ENCODE data around the gene TIMP1.
"Not testable (repeated sequence)": the region's sequence is repeated elsewhere in the genome, so short reads cannot be mapped to it uniquely, and the experiment has no call there.

TIMP1 gene

DNA sequence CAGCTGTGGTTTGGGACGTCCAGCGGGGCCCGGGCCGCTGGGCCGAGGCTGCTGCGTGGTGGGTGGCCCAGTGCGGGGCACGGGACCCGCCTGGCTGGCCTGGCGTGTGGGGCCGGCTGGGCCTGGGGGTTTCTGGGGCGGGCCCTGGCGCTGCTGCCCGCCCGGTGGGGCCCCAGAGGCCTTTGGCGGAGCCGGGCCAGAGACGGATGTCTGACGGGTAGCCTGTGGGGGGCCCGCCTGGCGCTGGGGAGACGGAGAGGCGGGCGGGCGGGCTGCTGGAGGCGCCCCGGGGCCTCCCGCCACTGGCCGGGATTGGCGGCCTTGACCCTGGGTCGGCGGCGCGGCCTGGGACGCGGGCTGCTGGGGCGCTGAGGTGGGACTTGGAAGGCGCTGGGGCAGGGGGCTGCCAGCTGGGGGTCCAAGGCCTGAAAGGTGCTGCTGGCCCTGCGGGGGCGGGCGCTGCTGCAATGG is 8.1 kb upstream of the TIMP1 start:
- DNase-seq = no peak

DNA sequence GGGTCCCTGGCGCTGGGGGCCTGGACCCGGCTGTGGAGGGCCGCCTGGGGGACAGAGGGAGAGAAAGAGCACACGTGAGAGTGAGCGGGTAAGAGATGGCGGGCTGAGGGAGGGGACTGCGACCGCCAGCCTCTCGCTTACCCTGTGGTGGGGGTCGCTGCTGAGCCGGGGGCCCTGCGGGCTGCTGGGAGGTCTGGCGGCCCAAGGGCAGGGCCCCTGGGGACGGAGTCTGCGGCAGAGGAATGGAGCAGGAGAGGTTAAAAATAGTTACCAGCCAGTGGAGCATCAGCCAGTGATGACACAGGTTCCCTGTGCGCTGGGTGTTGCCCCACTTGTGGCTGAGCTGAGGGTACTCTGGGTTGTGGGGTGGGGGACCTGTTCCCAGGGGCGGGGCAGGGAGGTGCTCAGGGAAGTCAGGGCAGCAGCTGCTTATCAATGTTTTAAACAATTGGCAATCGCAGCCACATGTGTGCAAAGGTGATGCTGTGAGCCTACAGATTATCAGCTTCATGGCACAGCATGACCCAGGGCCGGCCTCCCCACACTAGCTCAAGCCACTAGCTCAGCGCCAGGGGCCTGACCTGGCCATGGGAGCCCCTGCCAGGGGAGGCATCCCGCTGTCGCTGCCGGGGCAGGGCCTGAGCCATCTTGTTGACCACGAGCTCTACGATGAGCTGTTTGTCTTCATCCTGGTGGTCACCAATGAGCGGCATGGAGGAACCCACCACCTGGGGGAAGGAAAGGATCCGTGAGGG is 7.5 kb upstream of the TIMP1 start:
- no peak for DNase-seq

DNA sequence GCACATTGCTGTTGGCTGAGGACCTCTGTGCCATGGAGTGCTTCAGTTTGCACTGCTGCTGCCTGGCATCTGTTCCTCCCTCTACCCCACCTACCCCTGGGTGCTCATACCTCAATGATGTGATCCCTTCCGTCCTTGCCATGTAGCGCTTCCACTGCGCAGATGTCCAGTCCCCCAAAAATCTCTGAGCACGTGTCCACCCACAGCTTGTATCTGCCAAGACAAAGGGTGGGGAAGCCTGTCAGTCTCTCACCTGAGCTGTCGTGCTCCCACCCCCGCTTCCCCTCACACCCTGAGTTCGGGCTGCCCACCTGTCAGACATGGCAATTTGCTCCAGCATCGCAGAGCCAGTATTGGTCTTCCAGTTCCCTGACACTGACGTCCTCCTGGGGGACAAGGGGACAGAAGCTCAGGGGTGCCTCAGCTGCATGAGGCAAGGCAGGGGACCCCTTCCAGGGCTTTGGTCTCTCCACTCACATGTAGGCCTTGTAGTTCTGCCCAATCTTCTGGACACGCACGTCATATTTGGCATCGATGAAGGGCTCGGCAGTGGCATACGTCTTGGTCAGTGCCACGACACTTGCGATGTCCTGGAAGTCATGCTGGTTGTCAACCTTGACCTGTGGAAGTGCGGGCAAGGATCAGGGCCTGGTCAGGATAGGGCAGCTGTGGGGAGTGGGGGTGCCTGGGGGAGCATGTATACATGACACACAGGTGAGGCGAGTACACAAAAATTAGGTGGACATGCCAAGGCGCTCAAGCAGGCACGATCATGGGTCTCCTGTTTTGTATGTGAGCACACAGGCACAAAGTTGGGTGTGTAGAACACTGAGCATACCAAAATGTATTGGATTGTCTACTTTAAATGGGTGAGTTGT is 6.0 kb upstream of the TIMP1 start:
- DNase-seq = no peak

DNA sequence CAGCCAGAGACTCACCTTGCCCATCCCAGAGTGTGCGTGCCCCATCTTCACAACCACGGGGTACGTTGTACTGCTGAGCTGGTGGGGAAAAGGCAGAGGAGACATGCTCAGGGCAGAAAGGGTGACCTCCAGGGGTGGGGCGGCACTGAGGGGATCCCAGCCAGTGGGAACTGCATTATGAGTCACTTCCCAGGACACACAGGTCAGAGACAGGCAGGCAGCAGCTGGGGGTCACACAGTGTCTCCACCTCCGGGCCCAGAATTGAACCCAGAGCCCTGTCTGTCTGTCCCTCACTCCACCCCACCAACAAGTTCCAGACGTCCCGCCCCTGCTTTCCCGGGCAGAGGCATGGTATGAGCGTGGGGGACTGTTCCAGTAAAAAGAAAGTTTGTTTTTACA is 4.8 kb upstream of the TIMP1 start:
- DNase-seq = no peak

DNA sequence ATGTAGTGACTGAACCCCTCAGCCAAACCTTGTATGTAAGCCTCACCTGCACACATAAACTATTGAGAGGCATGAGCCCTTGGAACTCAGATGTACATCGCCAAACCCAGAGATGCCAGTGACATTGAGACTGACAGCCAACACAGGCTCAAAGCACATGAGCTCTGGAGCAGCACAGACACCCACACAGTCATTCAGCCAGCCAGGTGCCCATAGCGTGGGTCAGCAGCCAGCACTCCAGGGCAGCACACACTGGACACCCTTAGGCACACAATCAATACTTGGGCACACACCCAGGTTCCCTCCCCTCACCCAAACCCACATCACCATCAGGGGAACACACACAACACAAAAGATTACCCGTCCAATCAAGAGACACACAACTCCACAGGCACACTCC is 4.3 kb upstream of the TIMP1 start:
- DNase-seq = no peak

DNA sequence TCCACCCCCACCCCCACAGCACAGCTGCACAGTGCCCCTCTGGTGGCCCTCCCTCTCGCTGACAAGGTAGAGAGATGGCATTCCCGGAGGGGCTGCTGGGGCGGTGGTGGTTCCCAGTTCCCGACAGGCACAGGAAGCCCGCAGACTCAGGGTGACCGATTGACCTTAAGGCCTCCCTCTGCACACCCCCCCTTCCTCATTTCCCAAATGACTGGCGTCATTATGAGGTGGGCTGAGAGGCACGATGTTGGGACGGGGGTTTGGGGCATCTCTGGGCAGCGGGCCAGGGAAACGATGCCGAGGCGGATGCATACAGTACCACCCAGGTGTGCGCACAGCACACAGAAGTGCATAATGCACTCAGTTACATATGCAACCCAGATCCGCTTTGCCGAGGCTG is 3.5 kb upstream of the TIMP1 start:
- DNase-seq = no peak

DNA sequence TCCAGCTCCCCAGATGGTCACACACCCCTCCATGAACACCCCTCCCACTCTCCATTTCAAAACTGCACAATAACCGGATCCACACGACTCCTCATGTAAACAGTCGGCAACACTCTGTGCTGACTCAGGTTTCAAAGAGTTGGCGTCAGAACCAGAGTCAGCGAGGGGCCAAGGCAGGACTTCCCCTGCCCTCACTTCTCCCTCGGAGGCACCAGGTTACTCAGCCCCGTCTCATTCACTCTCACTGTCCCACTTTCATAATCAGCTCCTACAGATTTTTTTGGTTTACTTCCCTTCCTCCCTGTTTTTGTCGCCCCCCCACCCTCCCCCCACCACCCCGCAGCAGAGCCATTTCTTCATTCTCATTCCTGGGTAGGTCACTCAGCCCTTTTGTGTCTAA is 2.7 kb upstream of the TIMP1 start:
- DNase-seq = no peak

DNA sequence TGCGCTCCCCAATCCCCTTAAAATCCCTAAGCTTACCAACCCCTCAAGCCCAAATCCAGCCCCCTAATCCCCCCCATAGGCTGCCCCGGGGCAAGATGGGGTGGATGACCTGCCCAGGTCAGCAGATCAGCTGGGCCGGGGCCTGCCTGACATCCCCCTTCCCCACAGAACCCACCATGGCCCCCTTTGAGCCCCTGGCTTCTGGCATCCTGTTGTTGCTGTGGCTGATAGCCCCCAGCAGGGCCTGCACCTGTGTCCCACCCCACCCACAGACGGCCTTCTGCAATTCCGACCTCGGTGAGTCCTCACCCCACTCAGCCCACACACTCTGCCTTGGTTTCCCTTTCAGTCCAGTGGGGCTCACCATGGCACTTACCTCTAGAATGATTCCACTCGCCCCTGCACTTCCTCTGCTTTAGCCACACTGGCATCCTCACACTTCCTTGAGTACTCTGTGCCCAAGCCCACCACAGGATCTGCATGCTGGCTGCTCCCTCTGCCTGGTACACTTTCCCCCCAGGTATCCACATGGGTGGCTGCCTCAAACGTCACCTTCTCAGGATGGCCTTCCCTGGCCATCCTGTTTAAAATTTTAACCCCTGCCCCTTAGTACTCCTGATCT is 1.1 kb downstream of the TIMP1 start:
- DNase-seq = no peak

DNA sequence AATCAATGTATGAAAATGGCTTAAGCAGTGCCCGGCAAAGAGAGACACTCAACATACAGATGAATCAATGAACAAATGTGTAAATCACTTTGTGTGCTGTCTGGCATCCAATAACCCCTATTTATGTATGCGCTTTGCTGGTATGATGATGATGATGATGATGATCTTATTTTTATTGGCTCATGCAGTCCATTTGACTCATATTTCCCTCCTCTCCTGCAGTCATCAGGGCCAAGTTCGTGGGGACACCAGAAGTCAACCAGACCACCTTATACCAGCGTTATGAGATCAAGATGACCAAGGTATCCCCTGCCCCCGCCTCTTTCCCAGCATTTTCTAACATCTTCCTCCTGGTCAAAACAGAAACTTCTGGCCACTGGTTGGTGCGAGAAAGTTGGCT is 2.5 kb downstream of the TIMP1 start:
- DNase-seq = no peak

DNA sequence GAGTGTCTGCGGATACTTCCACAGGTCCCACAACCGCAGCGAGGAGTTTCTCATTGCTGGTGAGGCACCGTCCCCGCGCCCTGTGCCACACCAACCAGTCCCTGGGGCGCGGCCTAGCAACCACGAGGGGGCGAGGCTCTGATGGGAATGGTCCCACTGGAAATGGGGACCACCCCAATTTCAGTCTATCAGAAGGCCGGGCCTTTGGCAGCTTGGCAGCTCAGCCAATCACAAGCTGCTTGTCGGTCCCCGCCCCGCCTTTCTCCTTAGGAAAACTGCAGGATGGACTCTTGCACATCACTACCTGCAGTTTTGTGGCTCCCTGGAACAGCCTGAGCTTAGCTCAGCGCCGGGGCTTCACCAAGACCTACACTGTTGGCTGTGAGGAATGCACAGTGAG is 3.0 kb downstream of the TIMP1 start:
- no peak for DNase-seq

DNA sequence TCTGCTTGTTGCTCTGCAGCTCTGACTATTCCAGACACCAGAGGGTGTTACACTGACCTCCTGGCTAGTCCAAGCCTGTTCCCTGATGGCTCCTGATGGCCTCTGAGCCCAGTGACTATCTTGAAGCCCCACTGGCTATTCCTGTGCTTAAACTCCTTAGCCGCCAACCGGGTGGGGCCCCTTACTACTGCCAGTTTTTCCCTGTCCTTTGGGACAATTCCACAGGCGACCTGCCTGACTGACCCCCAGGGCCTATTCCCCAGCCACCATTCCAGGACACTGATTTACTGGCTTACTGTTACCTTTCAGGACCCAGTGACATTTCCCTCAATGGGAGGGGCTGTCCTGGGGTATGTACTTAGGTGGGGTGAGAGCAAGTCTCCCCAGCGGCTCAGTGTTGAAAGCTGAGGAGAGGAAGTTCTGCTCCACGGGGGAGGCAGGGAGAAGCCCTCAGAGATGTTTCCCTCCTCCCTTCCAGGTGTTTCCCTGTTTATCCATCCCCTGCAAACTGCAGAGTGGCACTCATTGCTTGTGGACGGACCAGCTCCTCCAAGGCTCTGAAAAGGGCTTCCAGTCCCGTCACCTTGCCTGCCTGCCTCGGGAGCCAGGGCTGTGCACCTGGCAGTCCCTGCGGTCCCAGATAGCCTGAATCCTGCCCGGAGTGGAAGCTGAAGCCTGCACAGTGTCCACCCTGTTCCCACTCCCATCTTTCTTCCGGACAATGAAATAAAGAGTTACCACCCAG is 4.0 kb downstream of the TIMP1 start:
- DNase-seq = no peak

DNA sequence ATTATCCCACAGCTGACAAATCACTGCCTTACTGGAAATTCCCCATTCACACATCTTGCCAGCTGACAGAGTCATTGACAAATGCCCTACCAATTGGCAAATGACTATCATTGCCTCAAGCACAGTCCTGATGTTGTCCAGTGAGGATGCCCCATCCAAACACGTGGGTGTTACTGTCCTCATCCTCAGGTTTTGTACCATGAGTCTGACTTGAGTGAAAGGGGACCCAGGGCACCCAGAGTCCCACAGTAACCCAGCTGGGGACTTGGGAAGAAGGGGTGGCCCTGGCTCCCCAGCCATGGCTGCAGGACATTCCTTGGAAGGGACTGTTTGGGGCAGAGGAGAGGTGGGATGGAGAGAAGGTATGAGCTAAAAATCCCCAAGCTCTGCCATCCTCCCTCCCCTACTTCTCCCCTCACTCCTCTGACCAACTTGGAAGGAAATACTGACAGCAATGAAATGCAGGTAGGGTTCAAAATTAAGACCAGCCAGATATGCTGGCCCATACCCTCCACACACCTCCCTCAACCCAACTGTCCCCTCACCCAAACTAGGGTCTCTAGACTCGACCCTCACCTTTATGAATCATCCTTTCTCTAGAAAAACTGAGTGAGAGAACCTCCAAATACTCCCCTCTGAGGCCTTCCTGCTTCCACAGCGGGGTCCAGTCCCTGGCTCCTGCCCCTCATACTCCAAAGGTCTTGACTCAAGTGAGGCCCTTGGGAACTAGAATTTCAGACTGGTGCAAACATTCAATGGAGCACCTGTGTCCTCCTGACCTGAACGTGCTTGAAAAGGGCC is 5.1 kb downstream of the TIMP1 start:
- DNase-seq = no peak

DNA sequence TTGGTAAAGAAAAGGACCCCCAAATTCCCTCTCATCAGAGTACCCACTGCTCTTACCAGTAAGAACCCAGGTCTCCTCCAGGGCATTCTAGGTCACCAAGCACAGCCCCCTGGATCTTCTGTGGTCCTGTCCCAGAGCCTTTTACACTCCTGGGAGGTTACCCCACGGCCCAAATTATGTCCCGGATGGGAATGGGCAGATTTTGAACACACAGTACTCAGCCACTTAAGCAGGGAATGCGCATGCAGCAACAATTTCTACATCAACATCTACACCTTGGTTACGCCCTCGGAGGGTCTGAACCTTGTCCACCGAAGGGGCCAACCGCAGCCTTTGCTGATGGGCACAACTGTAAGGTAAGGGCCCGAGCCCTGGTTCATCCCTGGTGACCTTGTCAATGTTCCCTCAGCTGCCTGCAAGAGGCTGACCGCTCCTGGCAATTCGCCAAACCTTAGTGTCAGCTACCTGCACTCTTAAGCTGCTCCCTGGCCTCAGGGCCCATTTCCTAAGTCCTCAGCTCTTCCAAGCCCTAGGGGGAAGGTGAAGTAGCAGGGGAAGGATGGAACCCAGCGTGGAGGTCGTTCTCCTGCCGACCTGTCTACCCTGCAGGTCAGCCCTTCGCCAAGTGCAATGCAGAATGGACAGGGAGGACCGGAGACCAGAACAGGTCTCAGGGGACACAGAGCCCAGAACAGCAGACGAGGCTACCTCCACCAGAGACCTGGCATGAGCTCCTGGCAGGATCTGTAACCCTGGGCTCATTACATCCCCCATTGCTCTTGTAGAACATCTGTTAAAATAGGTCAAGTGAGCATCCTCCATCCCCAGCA is 5.9 kb downstream of the TIMP1 start:
- DNase-seq = no peak

DNA sequence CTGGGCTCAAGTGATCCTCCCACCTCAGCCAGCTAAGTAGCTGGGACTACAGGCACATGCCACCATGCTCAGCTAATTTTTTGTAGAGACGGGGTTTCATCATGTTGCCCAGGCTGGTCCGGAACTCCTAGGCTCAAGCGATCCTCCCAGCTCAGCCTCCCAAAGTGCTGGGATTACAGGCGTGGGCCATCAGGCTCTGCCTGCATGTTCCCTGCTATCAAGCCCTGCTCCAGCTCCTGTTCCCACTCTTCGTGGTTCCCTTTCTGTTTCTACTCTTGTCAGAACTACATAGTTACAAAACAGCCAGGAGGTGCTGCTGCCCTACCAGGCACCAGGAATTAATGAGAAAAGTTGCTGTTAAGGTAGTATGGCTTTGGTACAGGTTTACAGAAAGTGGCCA is 8.7 kb downstream of the TIMP1 start:
- DNase-seq = no peak

DNA sequence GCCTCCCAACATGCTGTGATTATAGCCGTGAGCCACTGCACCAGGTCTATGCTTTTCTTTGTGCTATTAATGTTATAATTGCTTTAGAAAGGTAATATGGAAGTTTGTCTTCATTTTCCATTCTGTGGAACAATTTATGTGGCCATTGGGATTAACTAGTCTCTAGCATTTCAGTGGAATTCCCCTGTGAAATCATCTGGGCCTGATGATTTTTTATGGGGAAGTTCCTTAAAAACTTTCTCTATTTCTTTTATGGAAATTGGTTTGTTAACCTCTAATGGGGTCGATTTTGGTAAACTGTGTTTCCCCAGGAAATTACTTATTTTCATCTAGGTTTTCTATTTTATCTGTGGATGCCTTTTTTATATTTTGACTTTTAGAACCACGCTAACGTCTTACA is 11.3 kb downstream of the TIMP1 start:
- DNase-seq = no peak

DNA sequence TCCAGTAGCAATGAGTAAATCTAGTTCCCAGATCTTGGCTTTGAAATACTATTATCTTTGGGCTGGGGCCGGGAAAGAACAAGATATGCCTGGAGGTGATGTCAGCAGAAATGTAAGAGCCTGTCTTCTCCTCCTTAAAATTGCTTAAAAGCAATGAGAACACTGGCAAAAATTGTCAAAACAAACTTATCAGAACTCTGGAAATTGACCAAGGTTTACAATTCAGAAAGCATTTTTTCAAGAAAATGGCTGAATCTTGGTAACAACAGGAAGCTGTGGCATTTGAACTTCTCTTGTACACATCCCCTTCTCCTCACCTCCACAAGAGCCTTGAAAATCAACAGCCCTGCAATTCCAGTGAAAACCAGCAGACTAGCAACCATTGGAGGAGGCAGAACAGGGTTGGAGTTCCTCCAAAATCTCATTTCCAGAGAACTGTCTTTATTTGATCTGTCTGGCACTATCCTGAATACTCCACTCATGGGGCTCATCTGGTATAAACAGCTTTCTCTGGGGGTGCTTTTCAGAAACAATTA is 13.5 kb downstream of the TIMP1 start:
- DNase-seq = no peak

DNA sequence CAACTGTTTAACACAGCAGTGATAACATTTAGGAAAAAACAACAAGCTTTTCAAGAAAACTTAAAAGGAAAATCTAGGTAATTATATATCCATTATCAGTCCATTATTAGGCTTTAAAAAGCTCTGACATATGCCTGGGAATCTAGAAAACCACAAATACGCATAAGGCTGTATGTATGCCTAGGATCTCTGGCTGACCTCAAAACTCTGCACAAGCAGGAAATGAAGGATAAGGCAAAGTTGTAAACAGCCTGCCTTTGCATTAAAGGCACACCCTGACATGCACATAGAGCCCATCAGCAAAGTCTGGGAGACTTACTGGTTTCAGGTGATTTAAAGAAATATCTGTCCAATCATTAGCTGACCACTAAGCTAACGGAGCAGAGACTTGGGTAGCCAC is 14.0 kb downstream of the TIMP1 start:
- DNase-seq = no peak

DNA sequence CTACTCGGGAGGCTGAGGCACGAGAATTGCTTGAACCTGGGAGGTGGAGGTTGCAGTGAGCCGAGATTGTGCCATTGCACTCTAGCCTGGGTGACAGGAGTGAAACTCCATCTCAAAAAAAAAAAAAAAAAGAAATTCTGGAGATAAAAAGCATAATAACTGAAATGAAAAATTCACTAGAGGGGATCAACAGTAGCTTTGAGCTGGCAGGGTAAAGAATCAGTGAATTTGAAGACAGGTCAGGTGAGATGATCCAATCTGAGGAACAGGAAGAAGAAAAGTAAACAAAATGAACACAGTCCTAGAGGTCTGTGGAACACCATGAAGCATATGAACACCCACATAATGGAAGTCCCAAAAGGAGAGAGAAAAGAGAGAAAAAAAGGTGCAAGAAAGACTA is 15.0 kb downstream of the TIMP1 start:
- no peak for DNase-seq

DNA sequence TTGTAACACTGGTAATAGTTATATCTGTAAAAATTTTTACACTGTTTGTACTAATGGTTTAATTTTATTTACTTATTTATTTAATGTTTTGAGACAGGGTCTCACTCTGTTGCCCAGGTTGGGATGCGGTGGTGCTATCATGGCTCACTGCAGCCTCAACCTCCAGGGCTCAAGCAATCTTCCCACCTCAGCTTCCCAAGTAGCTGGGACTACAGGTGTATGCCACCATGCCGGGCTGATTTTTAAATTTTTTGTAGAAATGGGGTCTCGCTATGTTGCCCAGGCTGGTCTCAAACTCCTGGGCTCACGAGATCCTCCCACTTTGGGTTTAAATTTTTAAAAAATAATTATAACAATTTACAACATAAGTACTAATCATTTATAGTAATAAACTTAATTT is 20.9 kb downstream of the TIMP1 start:
- DNase-seq = not testable (repeated sequence)

DNA sequence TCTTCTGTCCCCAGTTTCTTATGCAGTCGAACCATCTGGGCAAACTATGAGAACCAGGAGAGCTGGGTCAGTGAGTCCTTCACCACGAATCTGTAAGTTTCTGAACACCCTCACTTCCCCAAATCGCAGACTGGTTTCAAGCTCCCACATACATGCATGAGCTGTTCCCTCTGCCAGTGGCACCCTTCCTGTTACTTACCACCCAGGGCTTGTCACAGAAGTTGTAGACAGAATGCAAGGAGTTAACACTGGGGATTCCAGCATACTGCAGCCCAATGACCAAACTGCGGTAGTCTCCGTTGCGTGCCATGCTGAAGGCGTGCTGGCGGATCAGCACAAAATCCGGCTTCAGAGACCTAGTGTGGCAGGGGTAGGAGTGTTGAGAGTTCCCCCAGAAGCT is 22.8 kb downstream of the TIMP1 start:
- no peak for DNase-seq

DNA sequence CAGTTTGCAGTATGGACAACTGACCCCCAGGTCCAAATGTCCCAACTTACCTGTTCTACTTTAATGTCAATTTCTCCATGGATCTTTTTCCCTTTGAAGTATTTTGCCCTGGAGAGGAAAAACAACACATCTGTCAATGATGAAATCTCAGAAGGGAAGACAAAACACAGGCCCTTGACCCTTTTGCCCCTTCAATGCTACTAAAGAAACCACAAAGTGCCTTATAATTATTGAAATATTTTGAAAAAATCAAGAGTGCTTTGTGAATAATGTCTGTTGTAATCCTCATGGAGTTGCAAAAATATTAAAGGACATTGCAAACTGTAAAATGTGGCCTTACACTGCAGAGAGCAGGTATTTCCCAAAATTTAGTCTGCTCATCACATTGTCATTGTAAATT is 24.9 kb downstream of the TIMP1 start:
- no peak for DNase-seq
